Stimulated activated CD8-positive, alpha-beta memory T cell treated with anti-CD3 and anti-CD28 coated beads, Interleukin-4, amount 100 ng/mL, for 1 hour (primary cell): ENCODE measurements around the gene KDM1A.

ENCODE experiments used
- DNase-seq, 2 donors: peaks; one replicate each; pipeline ENCODE4 v3.0.0-alpha.2; 2020; ENCODE audit warnings: low read depth in 2 of 2, low spot score in 1 of 2

Gene KDM1A

GRCh38 chr1:23129846-23130245 lies 110.6 kb downstream of the KDM1A start:
- no peak for DNase-seq

GRCh38 chr1:23132033-23132432 lies 112.8 kb downstream of the KDM1A start:
- DNase-seq = no peak
